ENCODE data around the gene SIRT2. TPM values are rescaled to one million over a fixed set of nuclear protein-coding genes. Genes with fewer than 3 reads are reported as not detected.

Gene SIRT2
- total RNA-seq, 2 experiments from 2014 or later, result 25.5 to 32.1 TPM

- Histone ChIP-seq H3K4me3 (ENCODE audit: low read depth, low read length, poor library complexity, severe bottlenecking) (no peak overlapping the region), H3K36me3 (ENCODE audit: insufficient read depth, low read length) (peaks cover 99% of the 10 kb centered on the region), H3K4me1 (ENCODE audit: insufficient read depth, low read length, poor library complexity, severe bottlenecking) (peaks cover 21% of the 10 kb centered on the region), H3K79me2 (ENCODE audit: insufficient read depth, low read depth, low read length) (peaks cover 61% of the 10 kb centered on the region), H3K9me3 (ENCODE audit: low read length) (no peaks in the 10 kb centered on the region), H3K27ac (ENCODE audit: low read depth, low read length, poor library complexity, severe bottlenecking) (peak overlapping the region; percentile 20), H3K4me2 (ENCODE audit: low read length) (no peak overlapping the region), H2AFZ (ENCODE audit: low read length) (no peak overlapping the region), H3K9me2 (ENCODE audit: insufficient read depth, low read length) (no peaks in the 10 kb centered on the region), H4K20me1 (ENCODE audit: insufficient read depth, low read length) (peaks cover 45% of the 10 kb centered on the region)
- DNase-seq (ENCODE audit: low spot score), result peak; percentile 32
- ChIA-PET CTCF (ENCODE audit: unreplicated experiment) (no interaction called here), POLR2A (no interaction called here)
- no peak for TF ChIP-seq CTCF (conservative IDR thresholded peaks at IDR 0.05; ENCODE audit: low read length)
- TF ChIP-seq EZH2phosphoT487 (IDR thresholded peaks at IDR 0.05; ENCODE audit: borderline replicate concordance, low read depth, low read length), result no peak
- no TSS peak for BruUV-seq (replicated peaks)
- intact Hi-C loops (cut with micrococcal nuclease; ENCODE audit: unreplicated experiment), result no loop called here
These were observed 56.8 kb downstream of the SIRT2 start for GRCh38 chr19:38842439-38843174.

- CTCF ChIA-PET (ENCODE audit: unreplicated experiment), result no interaction called here
- Histone ChIP-seq H3K9me3 (ENCODE audit: low read length) (no peaks in the 10 kb centered on the region), H3K36me3 (ENCODE audit: insufficient read depth, low read length) (peaks cover 99% of the 10 kb centered on the region), H3K4me2 (ENCODE audit: low read length) (no peak overlapping the region), H2AFZ (ENCODE audit: low read length) (no peak overlapping the region), H3K9me2 (ENCODE audit: insufficient read depth, low read length) (no peaks in the 10 kb centered on the region), H3K4me3 (ENCODE audit: low read depth, low read length, poor library complexity, severe bottlenecking) (no peak overlapping the region), H3K4me1 (ENCODE audit: insufficient read depth, low read length, poor library complexity, severe bottlenecking) (peaks cover 14% of the 10 kb centered on the region), H4K20me1 (ENCODE audit: insufficient read depth, low read length) (peaks cover 38% of the 10 kb centered on the region), H3K27ac (ENCODE audit: low read depth, low read length, poor library complexity, severe bottlenecking) (no peak overlapping the region), H3K79me2 (ENCODE audit: insufficient read depth, low read depth, low read length) (peaks cover 54% of the 10 kb centered on the region)
- POLR2A ChIA-PET, result no interaction called here
- intact Hi-C loops (cut with micrococcal nuclease; ENCODE audit: unreplicated experiment), result no loop called here
- DNase-seq (ENCODE audit: low spot score), result no peak
- TSS peak; percentile 17 for BruUV-seq (replicated peaks)
- no peak for TF ChIP-seq EZH2phosphoT487 (IDR thresholded peaks at IDR 0.05; ENCODE audit: borderline replicate concordance, low read depth, low read length)
- TF ChIP-seq CTCF (conservative IDR thresholded peaks at IDR 0.05; ENCODE audit: low read length), result no peak
These were observed 57.5 kb downstream of the SIRT2 start for GRCh38 chr19:38841787-38842438.
